Loucy (cell line): ENCODE measurements around the gene GLB1L.

Experiments used
- H2AFZ ChIP-seq: fragments of 200-600 bp; sonication (generic); 2 replicates; pipeline ENCODE4 v1.6.0; 2016; ENCODE audit warnings: antibody characterized with exemption, mild to moderate bottlenecking, low read length, moderate library complexity
- H3F3A ChIP-seq: fragments of 200-600 bp; 2 replicates; pipeline ENCODE4 v1.6.0; 2016; ENCODE audit warnings: antibody characterized with exemption, low read depth, mild to moderate bottlenecking
- H3K27me3 ChIP-seq: fragments of 200-600 bp; sonication (generic); 2 replicates; pipeline ENCODE4 v1.6.1; 2014; ENCODE audit warnings: low read length, mild to moderate bottlenecking; ENCODE audit not compliant: insufficient read depth, poor library complexity, severe bottlenecking
- H3K36me3 ChIP-seq: fragments of 200-600 bp; sonication (generic); 2 replicates; pipeline ENCODE4 v1.6.1; 2016; ENCODE audit warnings: low read length; ENCODE audit not compliant: insufficient read depth
- H3K4me1 ChIP-seq: fragments of 200-600 bp; sonication (generic); 2 replicates; pipeline ENCODE4 v1.5.1; 2014; ENCODE audit warnings: low read length, mild to moderate bottlenecking; ENCODE audit not compliant: insufficient read depth, poor library complexity, severe bottlenecking
- H3K4me2 ChIP-seq: fragments of 200-600 bp; sonication (generic); 2 replicates; pipeline ENCODE4 v1.6.0; 2014; ENCODE audit warnings: antibody characterized with exemption, low read length, low read depth, mild to moderate bottlenecking; ENCODE audit not compliant: poor library complexity, severe bottlenecking
- H3K4me3 ChIP-seq: fragments of 200-600 bp; sonication (generic); 2 replicates; pipeline ENCODE4 v1.5.1; 2014; ENCODE audit warnings: low read length, mild to moderate bottlenecking, mixed read lengths; ENCODE audit not compliant: poor library complexity, severe bottlenecking
- H3K79me2 ChIP-seq: fragments of 200-600 bp; sonication (generic); 2 replicates; pipeline ENCODE4 v1.6.1; 2014; ENCODE audit warnings: low read length; ENCODE audit not compliant: insufficient read depth
- H3K9ac ChIP-seq: fragments of 200-600 bp; sonication (generic); 2 replicates; pipeline ENCODE4 v1.6.0; 2014; ENCODE audit warnings: mild to moderate bottlenecking, low read depth, low read length, moderate library complexity; ENCODE audit not compliant: poor library complexity, severe bottlenecking
- H3K9me2 ChIP-seq: fragments of 200-600 bp; sonication (generic); replicated peaks from 2 replicates; pipeline ENCODE4 v1.6.1; 2016; ENCODE audit warnings: low read depth, low read length, mixed read lengths
- H3K9me3 ChIP-seq: fragments of 200-600 bp; sonication (generic); 2 replicates; pipeline ENCODE4 v1.6.1; 2014; ENCODE audit warnings: mild to moderate bottlenecking, antibody characterized with exemption, low read length, low read depth; ENCODE audit not compliant: insufficient read depth
- H4K20me1 ChIP-seq: fragments of 200-600 bp; sonication (generic); 2 replicates; pipeline ENCODE4 v1.6.0; 2014; ENCODE audit warnings: antibody characterized with exemption, low read length, mild to moderate bottlenecking; ENCODE audit not compliant: insufficient read depth, poor library complexity, severe bottlenecking
- EZH2phosphoT487 ChIP-seq: fragments of 200-600 bp; IDR thresholded peaks from 2 replicates; pipeline ENCODE4 v1.6.1; 2018; ENCODE audit warnings: antibody characterized with exemption, mild to moderate bottlenecking, moderate library complexity, borderline replicate concordance
- TF ChIP-seq, protein P1 (sequence below): fragments of 200-600 bp; sonication (generic); conservative IDR thresholded peaks from 2 replicates; pipeline ENCODE4 v1.5.1; 2014; ENCODE audit warnings: mild to moderate bottlenecking, antibody characterized with exemption, low read length

Gene GLB1L

GRCh38 chr2:219186754-219187456 lies 58.3 kb downstream of the GLB1L start:
- no peaks in the 10 kb centered on the region for H3K9me2 ChIP-seq
- H3K4me2 ChIP-seq = no peak overlapping the region
- no peak overlapping the region for H3K4me3 ChIP-seq
- peaks cover 22% of the 10 kb centered on the region; the same call in 1 of the 2 replicates for H3K36me3 ChIP-seq
- H3K4me1 ChIP-seq = peaks cover 7% of the 10 kb centered on the region
- H2AFZ ChIP-seq = no peak overlapping the region
- no peaks in the 10 kb centered on the region for H4K20me1 ChIP-seq
- H3K27me3 ChIP-seq = no peaks in the 10 kb centered on the region
- TF ChIP-seq, protein P1, sequence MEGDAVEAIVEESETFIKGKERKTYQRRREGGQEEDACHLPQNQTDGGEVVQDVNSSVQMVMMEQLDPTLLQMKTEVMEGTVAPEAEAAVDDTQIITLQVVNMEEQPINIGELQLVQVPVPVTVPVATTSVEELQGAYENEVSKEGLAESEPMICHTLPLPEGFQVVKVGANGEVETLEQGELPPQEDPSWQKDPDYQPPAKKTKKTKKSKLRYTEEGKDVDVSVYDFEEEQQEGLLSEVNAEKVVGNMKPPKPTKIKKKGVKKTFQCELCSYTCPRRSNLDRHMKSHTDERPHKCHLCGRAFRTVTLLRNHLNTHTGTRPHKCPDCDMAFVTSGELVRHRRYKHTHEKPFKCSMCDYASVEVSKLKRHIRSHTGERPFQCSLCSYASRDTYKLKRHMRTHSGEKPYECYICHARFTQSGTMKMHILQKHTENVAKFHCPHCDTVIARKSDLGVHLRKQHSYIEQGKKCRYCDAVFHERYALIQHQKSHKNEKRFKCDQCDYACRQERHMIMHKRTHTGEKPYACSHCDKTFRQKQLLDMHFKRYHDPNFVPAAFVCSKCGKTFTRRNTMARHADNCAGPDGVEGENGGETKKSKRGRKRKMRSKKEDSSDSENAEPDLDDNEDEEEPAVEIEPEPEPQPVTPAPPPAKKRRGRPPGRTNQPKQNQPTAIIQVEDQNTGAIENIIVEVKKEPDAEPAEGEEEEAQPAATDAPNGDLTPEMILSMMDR = no peak
- no peak for TF ChIP-seq EZH2phosphoT487
- no peaks in the 10 kb centered on the region for H3F3A ChIP-seq
- H3K9me3 ChIP-seq = no peaks in the 10 kb centered on the region
- no peak overlapping the region for H3K9ac ChIP-seq
- peaks cover 2% of the 10 kb centered on the region; the same call in 1 of the 2 replicates for H3K79me2 ChIP-seq
